Endothelial cell of umbilical vein (primary cell): ENCODE measurements around the gene CNRIP1. TPM values are rescaled to one million over a fixed set of nuclear protein-coding genes. Genes with fewer than 3 reads are reported as not detected.

Experiments used
- BruUV-seq: library from RNA; stranded (reverse); fragments of 400-500 nt; replicated peaks from 2 replicates; lab custom pipeline; 2021; lab: Mats Ljungman, UMichigan
- CTCF ChIA-PET: fragments of 300-600, 350-600 bp; sonication (Branson Sonifier 250); formaldehyde crosslinking; loops from one replicate; lab custom pipeline; 2021; ENCODE audit warnings: antibody characterized with exemption, inconsistent platforms; lab: Charles Lee
- POLR2A ChIA-PET: fragments of 300-600, 350-600 bp; sonication (Branson Sonifier 250); formaldehyde crosslinking; loops from one replicate; lab custom pipeline; 2021; ENCODE audit warnings: antibody characterized with exemption, inconsistent platforms; lab: Charles Lee
- DNase-seq: peaks from one replicate; pipeline ENCODE4 v3.0.0-alpha.2; 2011; ENCODE audit warnings: low read depth, low spot score
- FAIRE-seq: peaks from 2 replicates; lab custom pipeline; 2011; peaks lifted over from hg19 to GRCh38; lab: Jason Lieb, UNC
- H2AFZ ChIP-seq: 2 replicates; pipeline ENCODE4 v1.6.0; 2012; ENCODE audit warnings: low read depth, low read length, control low read depth, inconsistent platforms
- H3K27ac ChIP-seq: 2 replicates; pipeline ENCODE4 v1.5.1; 2011; ENCODE audit warnings: low read depth, mild to moderate bottlenecking, control low read depth, low read length, moderate library complexity; ENCODE audit not compliant: insufficient read depth
- H3K27me3 ChIP-seq, 2 experiments: 2 replicates each; pipeline versions ENCODE4 v1.6.0 to v1.6.1; 2011; ENCODE audit warnings: low read length in 2 of 2, mixed read lengths in 1 of 2; ENCODE audit not compliant: control insufficient read depth in 2 of 2, insufficient read depth in 2 of 2
- H3K36me3 ChIP-seq, 2 experiments: 2 replicates in 1 of 2; 3 replicates in 1 of 2; pipeline ENCODE4 v1.5.1; 2011; ENCODE audit warnings: low read length in 2 of 2, mild to moderate bottlenecking in 1 of 2, moderate library complexity in 1 of 2; ENCODE audit not compliant: control insufficient read depth in 2 of 2, insufficient read depth in 2 of 2; ENCODE audit errors: extremely low read depth in 1 of 2
- H3K4me1 ChIP-seq: 3 replicates; pipeline ENCODE4 v1.5.1; 2011; ENCODE audit warnings: mild to moderate bottlenecking, low read length; ENCODE audit not compliant: control insufficient read depth, insufficient read depth; ENCODE audit errors: extremely low read depth
- H3K4me2 ChIP-seq: 2 replicates; pipeline ENCODE4 v1.6.1; 2011; ENCODE audit warnings: low read length, control low read depth, mixed read lengths; ENCODE audit not compliant: insufficient read depth
- H3K4me3 ChIP-seq, 3 experiments: fragments of 200-600 bp in 1 of 3; sonication (generic), shearing (Covaris generic) in 1 of 3; replicated peaks in 1 of 3; 2 replicates each; pipeline ENCODE4 v1.5.1; 2011 to 2016; ENCODE audit warnings: control low read depth in 3 of 3, low read length in 3 of 3, mild to moderate bottlenecking in 2 of 3, inconsistent platforms in 1 of 3, low read depth in 1 of 3, moderate library complexity in 1 of 3; ENCODE audit not compliant: insufficient read depth in 1 of 3
- H3K79me2 ChIP-seq: 2 replicates; pipeline ENCODE4 v1.6.0; 2012; ENCODE audit warnings: low read length, inconsistent platforms; ENCODE audit not compliant: control insufficient read depth, insufficient read depth
- H3K9ac ChIP-seq: replicated peaks from 2 replicates; pipeline ENCODE3; 2011; ENCODE audit warnings: low read length, control low read depth; ENCODE audit not compliant: insufficient read depth; ENCODE audit errors: extremely low read depth
- H3K9me1 ChIP-seq: replicated peaks from 3 replicates; pipeline ENCODE4 v1.6.0; 2011; ENCODE audit warnings: mild to moderate bottlenecking, low read length; ENCODE audit not compliant: control insufficient read depth, insufficient read depth; ENCODE audit errors: extremely low read depth
- H3K9me3 ChIP-seq: replicated peaks from 2 replicates; pipeline ENCODE4 v1.5.1; 2012; ENCODE audit warnings: low read length, inconsistent platforms; ENCODE audit not compliant: control insufficient read depth, insufficient read depth
- H4K20me1 ChIP-seq: replicated peaks from 2 replicates; pipeline ENCODE3; 2011; ENCODE audit warnings: mild to moderate bottlenecking, low read length; ENCODE audit not compliant: control insufficient read depth, insufficient read depth; ENCODE audit errors: extremely low read depth
- EZH2 ChIP-seq: IDR thresholded peaks from 2 replicates; pipeline ENCODE4 v1.6.1; 2012; ENCODE audit warnings: borderline replicate concordance, low read depth, mild to moderate bottlenecking, moderate library complexity, low read length, inconsistent platforms; ENCODE audit not compliant: severe bottlenecking
- FOS ChIP-seq: IDR thresholded peaks from 2 replicates; pipeline ENCODE4 v1.6.1; 2011; ENCODE audit warnings: mild to moderate bottlenecking, low read length, moderate library complexity, borderline replicate concordance; ENCODE audit not compliant: insufficient read depth
- GATA2 ChIP-seq: IDR thresholded peaks from 2 replicates; pipeline ENCODE4 v1.7.0; 2011; ENCODE audit warnings: low read depth, mild to moderate bottlenecking, moderate library complexity, mixed read lengths, low read length; ENCODE audit not compliant: insufficient read length, insufficient read depth
- JUN ChIP-seq: IDR thresholded peaks from 2 replicates; pipeline ENCODE4 v1.6.1; 2011; ENCODE audit warnings: borderline replicate concordance, low read depth; ENCODE audit not compliant: insufficient read length, insufficient read depth
- MYC ChIP-seq: IDR thresholded peaks from one replicate; pipeline ENCODE4 v1.6.1; 2011; ENCODE audit warnings: mild to moderate bottlenecking, low read depth, low read length
- POLR2A ChIP-seq: IDR thresholded peaks from 2 replicates; pipeline ENCODE4 v1.6.1; 2012; ENCODE audit warnings: low read depth, mild to moderate bottlenecking, control low read depth, low read length
- POLR2AphosphoS5 ChIP-seq: IDR thresholded peaks from 2 replicates; pipeline ENCODE4 v1.6.1; 2012; ENCODE audit warnings: low read depth, mild to moderate bottlenecking, control low read depth, low read length, moderate library complexity; ENCODE audit not compliant: insufficient read depth
- dilution Hi-C: fragments of 300-500 bp; cut with MboI; formaldehyde crosslinking; loops from one replicate; pipeline ENCODE4 v1.15.0; 2019; ENCODE audit warnings: low sequenced_read_pairs; ENCODE audit not compliant: extremely low pct_ligation_motif_present
- intact Hi-C: fragments of 100-400 bp; cut with micrococcal nuclease; formaldehyde crosslinking; loops from one replicate; pipeline ENCODE4 v1.10.0; 2022
- polyA plus RNA-seq, 4 experiments: library from polyadenylated mRNA; depleted of rRNA in 3 of 4; stranded (reverse) in 3 of 4; unstranded in 1 of 4; fragments of >200 nt; gene quantifications; 2 replicates each; pipeline versions ENCODE4 v1.2.1 to v1.2.3, GENCODE V29; 2011 to 2012; ENCODE audit warnings: missing spikeins in 1 of 4
- total RNA-seq: library from RNA; stranded (reverse); gene quantifications from 2 replicates; pipeline ENCODE4 v1.2.3, GENCODE V29; 2021
- TF ChIP-seq, protein P1 (sequence below): IDR thresholded peaks from 2 replicates; pipeline ENCODE4 v1.6.1; 2011; ENCODE audit not compliant: insufficient read depth, insufficient read length
- TF ChIP-seq, protein P2 (sequence below), 2 donors: IDR thresholded peaks; 1 replicate in 1 of 2; 2 replicates in 1 of 2; pipeline ENCODE4 v1.5.1; 2011; ENCODE audit warnings: low read length in 2 of 2, mild to moderate bottlenecking in 2 of 2, moderate library complexity in 2 of 2, control low read depth in 1 of 2, inconsistent platforms in 1 of 2, low read depth in 1 of 2; ENCODE audit not compliant: insufficient read depth in 1 of 2; ENCODE audit errors: extremely low read depth in 1 of 2

The CNRIP1 gene
- total and polyA plus RNA-seq, 2 donors (not counting 3 experiments of a cell fraction or from before 2014, with no cell fraction given): 74.6 to 98.9 TPM

DNA sequence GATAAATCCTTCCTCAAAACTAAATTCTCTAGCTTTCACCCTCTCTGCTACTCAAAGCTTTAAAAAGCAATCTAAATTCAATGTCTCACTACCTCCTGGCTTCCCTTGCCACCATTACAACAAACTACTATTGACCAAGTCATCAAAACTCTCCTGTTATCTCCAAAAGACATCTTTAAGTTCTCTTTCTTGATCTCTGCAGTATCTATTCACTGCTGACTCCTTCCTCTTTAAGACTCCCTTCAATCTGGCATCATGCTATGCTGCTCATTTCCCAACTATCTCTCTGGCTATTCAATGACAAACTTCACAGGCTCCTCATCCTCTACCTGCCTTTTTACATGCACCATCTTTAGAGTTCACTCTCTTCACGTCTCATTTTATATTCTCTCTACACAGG, 73.4 kb downstream of the CNRIP1 start:
- Histone ChIP-seq H3K9me1 (no peaks in the 10 kb centered on the region), H3K4me1 (peaks cover 20% of the 10 kb centered on the region), H3K4me2 (no peak overlapping the region), H3K27ac (no peak overlapping the region), H2AFZ (no peak overlapping the region), H3K79me2 (peaks cover 100% of the 10 kb centered on the region), H4K20me1 (peaks cover 35% of the 10 kb centered on the region), H3K9me3 (no peaks in the 10 kb centered on the region), H3K27me3 (no peaks in the 10 kb centered on the region), H3K4me3 (no peak overlapping the region), H3K9ac (no peak overlapping the region), H3K36me3 (no peaks in the 10 kb centered on the region)
- no TSS peak for BruUV-seq
- TF ChIP-seq, protein P1, sequence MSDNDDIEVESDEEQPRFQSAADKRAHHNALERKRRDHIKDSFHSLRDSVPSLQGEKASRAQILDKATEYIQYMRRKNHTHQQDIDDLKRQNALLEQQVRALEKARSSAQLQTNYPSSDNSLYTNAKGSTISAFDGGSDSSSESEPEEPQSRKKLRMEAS: no peak
- TF ChIP-seq, protein P2, sequence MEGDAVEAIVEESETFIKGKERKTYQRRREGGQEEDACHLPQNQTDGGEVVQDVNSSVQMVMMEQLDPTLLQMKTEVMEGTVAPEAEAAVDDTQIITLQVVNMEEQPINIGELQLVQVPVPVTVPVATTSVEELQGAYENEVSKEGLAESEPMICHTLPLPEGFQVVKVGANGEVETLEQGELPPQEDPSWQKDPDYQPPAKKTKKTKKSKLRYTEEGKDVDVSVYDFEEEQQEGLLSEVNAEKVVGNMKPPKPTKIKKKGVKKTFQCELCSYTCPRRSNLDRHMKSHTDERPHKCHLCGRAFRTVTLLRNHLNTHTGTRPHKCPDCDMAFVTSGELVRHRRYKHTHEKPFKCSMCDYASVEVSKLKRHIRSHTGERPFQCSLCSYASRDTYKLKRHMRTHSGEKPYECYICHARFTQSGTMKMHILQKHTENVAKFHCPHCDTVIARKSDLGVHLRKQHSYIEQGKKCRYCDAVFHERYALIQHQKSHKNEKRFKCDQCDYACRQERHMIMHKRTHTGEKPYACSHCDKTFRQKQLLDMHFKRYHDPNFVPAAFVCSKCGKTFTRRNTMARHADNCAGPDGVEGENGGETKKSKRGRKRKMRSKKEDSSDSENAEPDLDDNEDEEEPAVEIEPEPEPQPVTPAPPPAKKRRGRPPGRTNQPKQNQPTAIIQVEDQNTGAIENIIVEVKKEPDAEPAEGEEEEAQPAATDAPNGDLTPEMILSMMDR (IDR thresholded peaks at IDR 0.05; ENCODE audit: extremely low read depth in 1 of 2, insufficient read depth in 1 of 2, low read depth in 1 of 2, low read length in 2 of 2): no peak
- POLR2A ChIA-PET: no interaction called here
- intact Hi-C loops: no loop called here
- FAIRE-seq: no peak
- dilution Hi-C loops: no loop called here
- CTCF ChIA-PET: interaction anchor here (3.7 kb wide), 1 partner anchor 51 kb away, joined by 52 read pairs; no protein-coding TSS in a partner anchor
- no peak for DNase-seq

DNA sequence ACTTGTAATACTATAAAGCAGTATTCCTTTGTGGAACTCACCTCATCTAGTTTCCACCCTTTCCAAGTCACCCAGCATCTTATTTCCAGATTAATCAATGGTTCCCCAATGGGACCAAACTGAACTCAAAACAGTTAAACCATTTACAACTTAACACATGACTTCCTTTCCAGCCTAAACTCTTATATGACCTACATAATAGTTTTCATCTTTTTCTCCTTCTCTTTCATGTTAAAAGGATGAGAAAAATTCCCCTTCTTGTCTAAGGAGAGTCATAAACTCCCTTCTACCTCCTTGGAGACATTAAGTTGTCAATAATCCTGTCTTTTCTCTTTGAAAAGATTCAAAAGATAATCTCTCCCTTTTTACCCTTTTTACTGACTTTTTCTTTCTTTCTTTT, 74.1 kb downstream of the CNRIP1 start:
- Histone ChIP-seq H3K4me1 (peaks cover 21% of the 10 kb centered on the region), H3K27me3 (no peaks in the 10 kb centered on the region), H2AFZ (no peak overlapping the region), H3K36me3 (no peaks in the 10 kb centered on the region), H3K9me1 (no peaks in the 10 kb centered on the region), H4K20me1 (peaks cover 41% of the 10 kb centered on the region), H3K27ac (no peak overlapping the region), H3K9ac (no peak overlapping the region), H3K4me2 (no peak overlapping the region), H3K4me3 (no peak overlapping the region), H3K9me3 (no peaks in the 10 kb centered on the region), H3K79me2 (peaks cover 100% of the 10 kb centered on the region)
- DNase-seq (no peak), FAIRE-seq (no peak)
- TF ChIP-seq POLR2A: no peak
- TF ChIP-seq POLR2AphosphoS5: no peak
- TF ChIP-seq, protein P2 (IDR thresholded peaks at IDR 0.05; ENCODE audit: extremely low read depth in 1 of 2, insufficient read depth in 1 of 2, low read depth in 1 of 2, low read length in 2 of 2): no peak
- TF ChIP-seq FOS: no peak
- no peak for TF ChIP-seq MYC
- no peak for TF ChIP-seq EZH2
- no peak for TF ChIP-seq GATA2
- TF ChIP-seq, protein P1: no peak
- TF ChIP-seq JUN: no peak
- CTCF ChIA-PET: interaction anchor here (1.7 to 3.7 kb wide), 2 partner anchors 8 to 50 kb away, joined by 5 to 52 read pairs; no protein-coding TSS in a partner anchor
- dilution Hi-C loops (no loop called here), intact Hi-C loops (no loop called here)
- BruUV-seq: no TSS peak
- POLR2A ChIA-PET: no interaction called here
